Stimulated activated CD8-positive, alpha-beta memory T cell treated with anti-CD3 and anti-CD28 coated beads, Interleukin-15, amount 100 ng/mL, for 1 hour (primary cell): ENCODE results near the gene SIX1.

Experiments used
- DNase-seq: peaks from one replicate; pipeline ENCODE4 v3.0.0-alpha.2; 2020; ENCODE audit warnings: low read depth

SIX1 gene

GRCh38 chr14:60655119-60655897 lies 6.0 kb upstream of the SIX1 start:
- no peak for DNase-seq

GRCh38 chr14:60654334-60654821 lies 5.1 kb upstream of the SIX1 start:
- DNase-seq, result no peak

GRCh38 chr14:60653701-60654161 lies 4.5 kb upstream of the SIX1 start:
- no peak for DNase-seq

GRCh38 chr14:60652674-60653651 lies 3.7 kb upstream of the SIX1 start:
- DNase-seq, result no peak

GRCh38 chr14:60651796-60652673 lies 2.8 kb upstream of the SIX1 start:
- no peak for DNase-seq

- no peak for DNase-seq
Measured at GRCh38 chr14:60651086-60651795, 2.0 kb upstream of the SIX1 start.

GRCh38 chr14:60650373-60650961 lies 1.2 kb upstream of the SIX1 start:
- DNase-seq, result no peak

- DNase-seq, result no peak
Measured at GRCh38 chr14:60649875-60650372, 647 bp upstream of the SIX1 start.

GRCh38 chr14:60648249-60648933 lies 886 bp downstream of the SIX1 start:
- no peak for DNase-seq

GRCh38 chr14:60647837-60648248 lies 1.4 kb downstream of the SIX1 start:
- DNase-seq, result no peak

- no peak for DNase-seq
Measured at GRCh38 chr14:60647081-60647836, 2.0 kb downstream of the SIX1 start.

GRCh38 chr14:60646226-60646818 lies 3.0 kb downstream of the SIX1 start:
- no peak for DNase-seq

GRCh38 chr14:60645126-60645741 lies 4.0 kb downstream of the SIX1 start:
- no peak for DNase-seq

- DNase-seq, result no peak
Measured at GRCh38 chr14:60644666-60645065, 4.6 kb downstream of the SIX1 start.

- DNase-seq, result no peak
Measured at GRCh38 chr14:60643463-60644314, 5.6 kb downstream of the SIX1 start.

GRCh38 chr14:60643141-60643462 lies 6.2 kb downstream of the SIX1 start:
- DNase-seq, result no peak
